Heart right ventricle (tissue), 16 donors: ENCODE measurements around the gene IL20RA. TPM values are rescaled to one million over a fixed set of nuclear protein-coding genes. Genes with fewer than 3 reads are reported as not detected.

Source experiments
- ATAC-seq, 8 donors: fragments of 200-7000 bp; cut with Tn5 transposase; one replicate each; pipeline ENCODE4 v1.9.1; 2020; ENCODE audit warnings: mild to moderate bottlenecking in 8 of 8, moderate library complexity in 8 of 8, moderate number of reproducible peaks in 1 of 8
- DNase-seq, 2 donors: peaks; one replicate each; pipeline ENCODE4 v3.0.0-alpha.2; 2020
- H3K27ac ChIP-seq, 10 donors: fragments of 200-600 bp; sonication (generic) in 2 of 10; one replicate each; pipeline versions ENCODE4 v1.5.0 to v1.8.0; 2020 to 2022; ENCODE audit warnings: mild to moderate bottlenecking in 3 of 10
- H3K27me3 ChIP-seq, 7 donors: fragments of 200-600 bp; one replicate each; pipeline ENCODE4 v1.8.0; 2021 to 2022; ENCODE audit warnings: mild to moderate bottlenecking in 2 of 7
- H3K36me3 ChIP-seq, 9 donors: fragments of 200-600 bp; sonication (generic) in 1 of 9; one replicate each; pipeline versions ENCODE4 v1.5.0 to v1.8.0; 2020 to 2022; ENCODE audit warnings: mild to moderate bottlenecking in 2 of 9
- H3K4me1 ChIP-seq, 9 donors: fragments of 200-600 bp; sonication (generic) in 1 of 9; one replicate each; pipeline versions ENCODE4 v1.5.0 to v1.8.0; 2020 to 2022; ENCODE audit warnings: mild to moderate bottlenecking in 4 of 9
- H3K4me3 ChIP-seq, 10 donors: fragments of 200-600 bp; sonication (generic) in 2 of 10; one replicate each; pipeline versions ENCODE4 v1.5.0 to v1.8.0; 2020 to 2022; ENCODE audit warnings: mild to moderate bottlenecking in 7 of 10, moderate library complexity in 2 of 10
- H3K9me3 ChIP-seq, 11 donors: fragments of 200-600 bp in 10 of 11; sonication (generic) in 2 of 11; one replicate each; pipeline versions ENCODE4 v1.5.0 to v1.8.0; 2013 to 2022; ENCODE audit warnings: mild to moderate bottlenecking in 2 of 11, control low read depth in 1 of 11, moderate library complexity in 1 of 11
- WGBS, 2 donors: extraction: QIAGEN DNeasy Blood & Tissue Kit; methylation state at CpG; one replicate each; pipeline ENCODE4 v1.1.7; 2013; ENCODE audit warnings: inconsistent platforms in 1 of 2; 5-methylcytosine and 5-hydroxymethylcytosine counted together
- intact Hi-C, 10 donors: fragments of 100-400 bp; cut with DNase I; formaldehyde crosslinking; loops; one replicate each; pipeline versions ENCODE4 v1.11.1 to v1.14.2; 2022
- long read RNA-seq, 3 donors: library from polyadenylated mRNA; unstranded; transcript quantifications; one replicate each; pipeline ENCODE4 v2.0.0, GENCODE V29; 2020 to 2021
- polyA plus RNA-seq, 2 donors: library from polyadenylated mRNA; stranded (reverse); fragments of 200-250 nt; gene quantifications; one replicate each; pipeline ENCODE4 v1.2.3, GENCODE V29; 2013
- total RNA-seq, 10 donors: library from RNA; stranded (reverse); fragmentation: NEBNext Ultra II Directional in 3 of 10; extraction: Animal tissue kit (Norgen Biotek cat#: 25700) in 3 of 10; gene quantifications; one replicate each; pipeline versions ENCODE4 v1.2.1 to v1.2.4, GENCODE V29; 2021 to 2023
- TF ChIP-seq, protein P1 (sequence below), 9 donors: fragments of 200-600 bp; sonication (generic) in 2 of 9; IDR thresholded peaks; one replicate each; pipeline versions ENCODE4 v1.5.0 to v1.8.0; 2021 to 2022; ENCODE audit warnings: antibody characterized with exemption in 9 of 9, mild to moderate bottlenecking in 5 of 9, moderate library complexity in 1 of 9
- donor health status: Arrhythmogenic right ventricular cardiomyopathy.
- donor health status: ischemic (EF 13 %, LVEDD 7.1; RV severe dilation, severe dysfunction).
- donor health status: healthy with polysubstance abuse.
- donor health status: DM: no; HTN: yes; CAD: no.
- donor health status: DM: no; HTN: no; CAD: no.
- donor health status: ischemic (EF 25% LVEDD 6.9; RV normal size, moderate dysfunction).
- donor health status: ischemic (EF 25% LVEDD 5.7; RV mildly dilated, moderate dysfunction).
- donor health status: healthy.
- donor health status: DM: yes; HTN: yes; CAD: no.
- donor health status: Ischemic cardiomyopathy.
- donor health status: ischemic (EF 35%, LVEDD 5.7; RV mildly dilated, moderate dysfunction).
- donor health status: nonischemic (EF 11% LVEDD 7.7; RV severe dilation, severe dysfunction).
- donor health status: DM: yes; HTN: yes; CAD: no.
- donor health status: PGD.
- donor health status: ischemic (EF 29% LVEDD 5.4; RV normal size, mild dysfunction).
- donor health status: nonischemic (EF 23%, LVEDD 6.1; RV moderate dilation, normal function).

The IL20RA gene
- 10 to 100 TPM in 1 of 10 donors, 1 to 10 TPM in 8, under 1 TPM in 1; 0.42 to 15.4 (median 2.2) TPM for total RNA-seq
- 1 to 10 TPM in 1 of 2 donors, under 1 TPM in 1; 0.28 to 1.8 TPM for polyA plus RNA-seq
- long read RNA-seq, donor 1, partial matches to known transcripts = 0 of 6 reads
- long read RNA-seq, donor 1, other reads (novel, unspliced or antisense) = 2 of 6 reads
- long read RNA-seq, donor 2, transcript IL20RA-203 (6 exons, 3,522 nt) = minor isoform, 12 of 55 reads
- long read RNA-seq, donor 2, transcript IL20RA-201 (7 exons, 3,485 nt) = major isoform, 23 of 55 reads
- long read RNA-seq, donor 2, partial matches to known transcripts = 5 of 55 reads
- long read RNA-seq, donor 2, other reads (novel, unspliced or antisense) = 13 of 55 reads
- long read RNA-seq, donor 3, partial matches to known transcripts = 0 of 4 reads
- long read RNA-seq, donor 3, other reads (novel, unspliced or antisense) = 1 of 4 reads

DNA sequence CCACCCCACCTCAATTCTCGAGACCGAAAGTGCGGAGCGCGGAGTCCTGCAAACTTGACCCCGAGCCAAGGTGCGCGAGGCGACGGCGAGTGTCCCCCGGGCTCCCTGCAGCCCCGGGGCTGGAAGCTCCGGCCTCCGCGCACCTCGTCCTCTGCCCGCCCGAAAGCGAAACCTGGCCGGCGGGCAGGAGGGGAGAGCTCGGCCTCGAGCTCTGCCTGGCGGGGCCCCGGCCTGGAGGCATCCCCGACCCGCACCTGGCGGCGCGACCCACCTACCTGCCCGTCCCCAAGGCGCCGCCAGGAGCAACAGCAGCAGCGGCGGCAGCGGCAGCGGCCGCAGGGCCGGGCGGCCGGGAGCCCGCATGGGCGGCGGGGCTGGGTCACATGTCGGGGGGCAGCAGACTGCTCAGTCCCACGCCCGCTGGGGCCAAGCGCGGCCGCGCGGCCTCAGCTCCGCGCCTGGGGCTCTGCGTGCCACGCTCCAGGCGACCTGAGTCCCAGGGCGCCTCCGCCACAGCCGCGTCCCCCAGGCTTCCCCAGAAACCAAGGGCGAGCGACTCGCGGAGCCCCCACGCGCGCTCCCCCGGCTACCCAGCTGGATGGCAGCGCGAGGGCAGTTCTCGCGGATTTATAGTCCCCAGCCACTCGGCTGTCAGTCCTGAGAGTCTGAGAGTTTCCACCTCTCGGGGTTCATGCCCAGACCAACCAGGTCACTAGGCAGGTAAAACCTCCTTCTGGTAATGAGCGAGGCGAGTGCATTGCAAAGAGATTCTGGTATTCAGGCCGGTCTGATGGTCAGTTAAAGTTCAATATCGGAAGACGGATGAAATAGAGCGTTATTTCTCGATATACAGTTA is at the start of gene IL20RA:
Gene IL20RA (minus strand): TSS at position 600 of the 856 bp plus-strand sequence. CDS start 237 bp downstream, at position 363.
- peak; percentile 46 to 82 (median 59) for ATAC-seq

GRCh38 chr6:137093183-137094069 is 48.7 kb upstream of the IL20RA start:
- Histone ChIP-seq H3K36me3 (no peaks in the 10 kb centered on the region), H3K27ac (no peak overlapping the region), H3K27me3 (no peaks in the 10 kb centered on the region), H3K4me3 (no peak overlapping the region), H3K9me3 (no peaks in the 10 kb centered on the region), H3K4me1 (peaks cover 0 to 15% (median 0%) of the 10 kb centered on the region in 9 donors)
- intact Hi-C loops = loop anchor here (1.0 to 10.0 kb wide), 14 partner anchors 73 to 549 kb away; partner anchors contain the start of gene IFNGR1 (in 1 of the 10)
- TF ChIP-seq, protein P1, sequence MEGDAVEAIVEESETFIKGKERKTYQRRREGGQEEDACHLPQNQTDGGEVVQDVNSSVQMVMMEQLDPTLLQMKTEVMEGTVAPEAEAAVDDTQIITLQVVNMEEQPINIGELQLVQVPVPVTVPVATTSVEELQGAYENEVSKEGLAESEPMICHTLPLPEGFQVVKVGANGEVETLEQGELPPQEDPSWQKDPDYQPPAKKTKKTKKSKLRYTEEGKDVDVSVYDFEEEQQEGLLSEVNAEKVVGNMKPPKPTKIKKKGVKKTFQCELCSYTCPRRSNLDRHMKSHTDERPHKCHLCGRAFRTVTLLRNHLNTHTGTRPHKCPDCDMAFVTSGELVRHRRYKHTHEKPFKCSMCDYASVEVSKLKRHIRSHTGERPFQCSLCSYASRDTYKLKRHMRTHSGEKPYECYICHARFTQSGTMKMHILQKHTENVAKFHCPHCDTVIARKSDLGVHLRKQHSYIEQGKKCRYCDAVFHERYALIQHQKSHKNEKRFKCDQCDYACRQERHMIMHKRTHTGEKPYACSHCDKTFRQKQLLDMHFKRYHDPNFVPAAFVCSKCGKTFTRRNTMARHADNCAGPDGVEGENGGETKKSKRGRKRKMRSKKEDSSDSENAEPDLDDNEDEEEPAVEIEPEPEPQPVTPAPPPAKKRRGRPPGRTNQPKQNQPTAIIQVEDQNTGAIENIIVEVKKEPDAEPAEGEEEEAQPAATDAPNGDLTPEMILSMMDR (IDR thresholded peaks at IDR 0.05) = no peak
- no peak for DNase-seq
- WGBS, 2 donors = 85 to 89% methylated on average over 6 of the region's 6 CpGs
- ATAC-seq = no peak

More for the DNA sequence above, at the start of gene IL20RA:
- Histone ChIP-seq H3K4me3 (peak within 1 kb of the TSS; percentile 40 to 90 (median 71)), H3K4me1 (peaks cover 0 to 8% (median 0%) of the 10 kb centered on the region in 9 donors), H3K36me3 (no peaks in the 10 kb centered on the region), H3K27ac (peak within 1 kb of the TSS in 5 of 10 donors; percentile 0 to 51 (median 23)), H3K9me3 (peaks cover 0 to 10% (median 0%) of the 10 kb centered on the region in 11 donors), H3K27me3 (peaks cover 0 to 99% (median 28%) of the 10 kb centered on the region in 7 donors)
- TF ChIP-seq, protein P1 (IDR thresholded peaks at IDR 0.05) = no peak
- intact Hi-C loops = no loop called here
- peak; percentile 21 to 41 for DNase-seq
- WGBS, 2 donors = 16% methylated on average over 80 to 83 of the region's 83 CpGs

DNA sequence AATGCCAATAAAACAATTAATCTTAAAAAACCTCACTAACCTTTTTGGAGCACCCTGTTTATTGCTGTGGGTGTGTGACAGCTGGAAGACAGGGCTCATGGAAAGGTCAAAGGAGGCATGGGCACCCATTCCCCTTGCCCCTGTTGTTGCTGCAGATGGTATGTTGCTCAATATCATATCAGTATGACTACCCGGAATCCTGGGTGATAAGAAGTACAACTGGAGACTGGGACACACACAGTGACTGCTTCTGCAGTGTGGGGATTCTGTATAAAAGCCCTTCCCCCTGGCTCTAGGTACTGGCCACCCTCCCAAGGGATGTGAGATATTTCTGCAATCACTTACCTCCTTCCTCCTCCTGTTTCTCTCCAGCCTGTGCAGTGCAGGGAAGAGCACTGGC is 47.3 kb upstream of the IL20RA start:
- no peak overlapping the region for H3K27ac ChIP-seq
- H3K36me3 ChIP-seq = no peaks in the 10 kb centered on the region
- ATAC-seq (peak in 2 of 8 donors; percentile 59 to 66), DNase-seq (no peak)
- H3K9me3 ChIP-seq = no peaks in the 10 kb centered on the region
- H3K4me3 ChIP-seq = no peak overlapping the region
- TF ChIP-seq, protein P1 (IDR thresholded peaks at IDR 0.05) = no peak
- intact Hi-C loops = loop anchor here (5.0 to 10.0 kb wide), 10 partner anchors 110 to 550 kb away; partner anchors contain the start of gene IFNGR1 (in 1 of the 10)
- peaks cover 0 to 15% (median 0%) of the 10 kb centered on the region in 9 donors for H3K4me1 ChIP-seq
- no peaks in the 10 kb centered on the region for H3K27me3 ChIP-seq
- 34 to 42% methylated on average over 1 of the region's 1 CpG for WGBS, 2 donors
